Mammary epithelial cell (primary cell): Measurements from ENCODE around the gene SUPT20H.

Experiments
- CTCF ChIP-seq, 2 donors: IDR thresholded peaks in 1 of 2; conservative IDR thresholded peaks in 1 of 2; 2 replicates each; pipeline ENCODE4 v1.5.1; 2011 to 2012; ENCODE audit warnings: inconsistent platforms in 2 of 2, low read length in 2 of 2, mild to moderate bottlenecking in 2 of 2, control low read depth in 1 of 2, low read depth in 1 of 2; ENCODE audit not compliant: insufficient read depth in 1 of 2; ENCODE audit errors: extremely low read depth in 1 of 2
- EZH2 ChIP-seq: IDR thresholded peaks from 2 replicates; pipeline ENCODE4 v1.6.1; 2012; ENCODE audit warnings: low read length, inconsistent platforms, borderline replicate concordance

DNA sequence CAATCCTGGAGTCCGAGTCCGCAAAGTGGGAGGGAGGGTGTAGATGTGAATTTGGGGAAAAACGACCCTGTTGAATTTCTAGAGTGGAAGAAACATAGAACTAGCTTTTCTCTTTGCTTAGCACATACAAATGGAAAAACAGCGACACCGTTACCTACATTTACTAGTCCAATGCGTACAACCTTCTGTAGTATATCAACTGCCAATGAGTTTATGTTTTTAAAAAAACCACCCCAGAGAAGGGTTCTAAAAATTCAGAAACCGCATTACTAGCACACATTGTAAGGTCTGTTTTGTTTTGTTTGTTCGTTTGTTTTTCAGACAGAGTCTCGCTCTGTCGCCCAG is 332 bp upstream of the SUPT20H start:
- no peak for TF ChIP-seq CTCF (conservative IDR thresholded peaks at IDR 0.05 in 1 of 2, IDR thresholded peaks at IDR 0.05 in 1 of 2; ENCODE audit: extremely low read depth in 1 of 2, insufficient read depth in 1 of 2, low read depth in 1 of 2, low read length in 2 of 2)
- no peak for TF ChIP-seq EZH2
